Nucleus accumbens (tissue), 56 donors: Measurements from ENCODE around the gene ARL3.
"Not testable (repeated sequence)": the region's sequence is repeated elsewhere in the genome, so short reads cannot be mapped to it uniquely, and the experiment has no call there.

Source experiments
- DNase-seq, 56 donors: peaks; one replicate each; lab custom pipeline; 2025; lab: John Stamatoyannopoulos, UW

Gene ARL3

DNA sequence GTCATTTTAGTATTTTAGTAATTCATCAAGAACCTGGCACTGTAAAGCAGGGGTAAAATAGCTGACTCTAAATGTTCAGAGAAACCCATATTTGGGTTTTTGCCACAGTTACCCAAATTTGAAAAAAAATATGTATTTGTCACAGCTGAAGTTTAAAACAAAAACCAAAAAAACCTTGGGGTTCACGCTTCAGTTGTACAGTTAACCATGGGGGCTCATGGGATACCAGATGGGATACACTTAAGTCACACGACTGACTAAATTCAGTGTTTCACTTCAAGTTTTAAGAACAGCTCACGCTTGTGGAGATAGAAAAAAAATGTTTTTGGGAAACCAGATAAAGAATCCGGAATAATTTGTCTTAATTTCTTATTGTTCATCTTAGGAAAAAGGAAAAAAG is 2.1 kb downstream of the ARL3 start:
- DNase-seq = no peak

DNA sequence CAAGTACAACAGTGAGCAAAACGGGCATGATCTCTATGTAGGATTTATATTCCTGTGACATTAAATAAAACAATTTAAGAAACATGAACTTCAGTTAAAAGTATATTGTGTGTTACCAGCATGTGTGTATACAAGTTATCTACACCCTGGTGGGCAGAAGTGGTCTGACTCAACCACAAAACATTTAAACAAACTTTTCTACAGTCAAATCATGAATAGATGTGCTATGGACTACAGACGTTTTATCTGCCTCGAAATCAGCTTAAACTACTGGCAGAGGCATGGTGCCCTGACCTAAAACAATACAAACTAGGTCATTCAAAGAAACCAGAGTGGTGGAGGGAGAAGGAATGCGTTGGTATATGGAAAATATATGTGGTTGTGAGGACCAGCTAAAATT is 3.6 kb downstream of the ARL3 start:
- DNase-seq = no peak

DNA sequence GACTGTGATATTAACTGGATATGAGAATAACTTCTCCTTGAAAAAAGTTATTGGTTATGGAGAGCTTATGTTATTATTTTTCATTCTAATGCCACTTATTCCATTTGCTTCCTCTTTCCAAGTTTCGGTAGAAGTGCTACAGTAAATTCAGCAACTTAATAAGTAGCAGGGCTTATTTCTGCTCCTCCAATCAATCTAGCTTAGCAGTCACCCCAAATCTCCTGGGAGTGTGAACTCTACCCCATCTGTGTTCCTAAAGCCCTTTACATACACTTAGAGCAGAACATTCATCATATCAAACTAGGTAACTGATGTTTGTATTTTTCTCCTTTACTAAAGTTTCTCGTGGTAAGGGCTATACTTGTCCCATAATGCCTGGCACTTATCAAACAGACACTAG is 8.7 kb downstream of the ARL3 start:
- no peak for DNase-seq

DNA sequence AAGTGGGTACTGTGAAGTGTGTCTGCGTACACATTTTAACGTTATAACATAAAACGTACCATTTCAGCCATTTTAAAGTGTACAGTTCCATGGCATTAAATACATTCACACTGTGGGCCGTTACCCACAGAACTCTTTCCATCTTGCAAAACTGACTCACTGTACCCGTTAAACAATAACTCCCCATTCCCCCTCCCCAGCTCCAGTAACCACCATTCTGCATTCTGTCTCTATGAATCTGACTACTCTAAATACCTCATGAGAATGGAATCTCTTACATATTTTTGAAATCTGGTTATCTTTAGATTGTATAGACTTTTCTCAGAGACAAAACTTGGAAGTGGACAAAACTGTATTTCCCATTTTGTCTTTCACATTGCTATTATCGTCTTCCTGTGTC is 9.3 kb downstream of the ARL3 start:
- DNase-seq = no peak

DNA sequence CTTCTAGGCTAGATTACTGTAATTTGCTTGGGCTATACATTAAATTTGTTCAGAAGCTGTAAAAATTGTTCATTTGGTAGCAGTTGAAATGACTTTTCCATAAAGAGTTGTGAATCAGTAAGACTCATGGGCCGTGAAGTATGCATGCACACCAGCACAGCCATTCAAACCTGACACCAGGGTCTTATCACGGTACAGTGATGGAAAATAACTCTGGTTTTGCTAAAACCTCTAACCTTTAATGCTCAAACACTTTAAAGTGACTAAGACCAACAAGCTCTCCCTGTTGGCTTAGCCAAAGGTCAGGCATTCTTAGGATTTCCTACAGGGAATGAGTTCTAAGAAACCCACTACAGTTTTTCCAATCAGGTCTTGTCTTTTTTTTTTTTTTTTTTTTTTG is 11.5 kb downstream of the ARL3 start:
- DNase-seq = no peak

DNA sequence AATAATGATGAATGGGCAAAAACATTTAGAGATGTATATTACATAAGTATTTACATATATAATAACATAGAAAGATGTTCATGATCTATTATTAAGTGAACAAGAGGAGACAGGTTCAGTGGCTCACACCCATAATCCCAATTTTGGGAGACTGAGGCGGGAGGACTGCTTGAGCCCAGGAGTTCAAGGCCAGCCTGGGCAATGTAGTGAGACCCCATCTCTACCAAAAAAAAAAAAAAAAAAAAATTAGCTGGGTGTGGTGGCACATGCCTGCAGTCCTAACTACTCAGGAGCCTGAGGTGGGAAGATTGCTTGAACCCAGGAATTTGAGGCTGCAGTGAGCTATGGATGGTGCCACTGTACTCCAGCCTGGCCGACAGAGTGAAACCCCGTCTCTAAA is 12.4 kb downstream of the ARL3 start:
- no peak for DNase-seq

DNA sequence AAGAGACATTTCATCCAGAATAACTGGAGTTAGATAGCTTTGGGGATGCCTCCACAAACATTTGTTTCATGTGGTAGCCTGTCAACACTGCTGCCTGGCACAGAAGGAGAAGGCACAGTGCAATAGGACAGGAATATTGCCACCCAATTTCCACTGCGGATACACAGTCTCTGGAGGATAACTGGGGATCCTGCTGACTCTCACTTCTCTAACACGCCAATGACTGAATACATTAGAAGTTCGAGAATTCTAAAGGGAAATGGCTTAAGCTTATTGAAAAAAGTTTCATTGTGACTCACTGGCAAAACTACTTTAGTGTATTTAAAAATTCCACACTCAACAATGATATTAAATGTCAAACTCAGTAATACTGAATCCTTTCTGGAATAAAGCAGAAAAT is 12.9 kb downstream of the ARL3 start:
- DNase-seq = no peak

DNA sequence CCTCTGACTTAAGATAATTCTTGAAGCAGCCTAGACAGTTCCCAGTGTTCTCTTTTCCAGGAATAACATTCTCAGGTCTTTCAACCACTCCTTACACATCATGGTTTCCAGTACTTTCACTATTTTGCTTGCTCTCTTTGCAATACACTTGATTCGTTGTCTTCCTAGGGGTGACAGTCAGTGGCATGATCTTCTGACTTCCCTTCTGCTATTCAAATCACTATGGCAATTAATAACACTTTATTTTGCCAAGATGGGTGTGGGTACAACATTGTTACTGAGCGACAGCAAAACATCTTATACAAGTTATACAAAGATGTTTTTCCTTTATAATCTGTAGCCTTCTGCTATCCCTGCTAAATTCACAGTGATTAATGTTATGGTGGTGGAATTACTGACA is 15.3 kb downstream of the ARL3 start:
- no peak for DNase-seq

DNA sequence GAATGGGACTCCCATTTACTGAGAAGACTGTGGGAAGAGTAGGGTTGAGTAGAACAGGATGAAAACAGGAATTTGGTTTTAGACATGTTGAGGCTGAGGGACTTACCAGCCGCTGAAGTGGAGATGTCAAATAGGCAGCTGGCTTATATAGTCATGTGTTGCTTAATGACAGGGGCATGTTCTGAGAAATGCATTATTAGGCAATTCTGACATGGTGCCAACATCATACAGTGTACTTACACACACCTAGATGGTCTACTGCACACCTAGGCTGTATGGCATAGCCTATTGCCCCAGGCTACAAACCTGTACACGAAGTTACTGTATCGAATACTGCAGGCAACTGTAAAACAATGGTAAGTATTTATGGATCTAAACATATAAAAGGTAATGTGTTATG is 17.5 kb downstream of the ARL3 start:
- no peak for DNase-seq

DNA sequence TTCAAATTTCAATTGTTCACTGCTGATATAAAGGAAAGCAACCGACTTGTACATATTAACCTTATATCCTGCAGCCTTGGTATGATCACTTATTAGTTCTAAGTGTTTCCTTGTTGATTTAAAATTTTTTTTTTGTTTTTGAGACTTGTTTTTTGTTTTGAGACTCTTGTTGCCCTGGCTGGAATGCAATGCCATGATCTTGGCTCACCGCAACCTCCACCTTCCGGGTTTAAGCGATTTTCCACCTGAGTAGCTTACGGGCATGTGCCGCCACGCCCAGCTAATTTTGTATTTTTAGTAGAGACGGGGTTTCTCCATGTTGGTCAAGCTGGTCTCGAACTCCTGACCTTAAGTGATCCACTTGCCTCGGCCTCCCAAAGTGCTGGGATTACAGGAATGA is 18.8 kb downstream of the ARL3 start:
- DNase-seq = not testable (repeated sequence)

DNA sequence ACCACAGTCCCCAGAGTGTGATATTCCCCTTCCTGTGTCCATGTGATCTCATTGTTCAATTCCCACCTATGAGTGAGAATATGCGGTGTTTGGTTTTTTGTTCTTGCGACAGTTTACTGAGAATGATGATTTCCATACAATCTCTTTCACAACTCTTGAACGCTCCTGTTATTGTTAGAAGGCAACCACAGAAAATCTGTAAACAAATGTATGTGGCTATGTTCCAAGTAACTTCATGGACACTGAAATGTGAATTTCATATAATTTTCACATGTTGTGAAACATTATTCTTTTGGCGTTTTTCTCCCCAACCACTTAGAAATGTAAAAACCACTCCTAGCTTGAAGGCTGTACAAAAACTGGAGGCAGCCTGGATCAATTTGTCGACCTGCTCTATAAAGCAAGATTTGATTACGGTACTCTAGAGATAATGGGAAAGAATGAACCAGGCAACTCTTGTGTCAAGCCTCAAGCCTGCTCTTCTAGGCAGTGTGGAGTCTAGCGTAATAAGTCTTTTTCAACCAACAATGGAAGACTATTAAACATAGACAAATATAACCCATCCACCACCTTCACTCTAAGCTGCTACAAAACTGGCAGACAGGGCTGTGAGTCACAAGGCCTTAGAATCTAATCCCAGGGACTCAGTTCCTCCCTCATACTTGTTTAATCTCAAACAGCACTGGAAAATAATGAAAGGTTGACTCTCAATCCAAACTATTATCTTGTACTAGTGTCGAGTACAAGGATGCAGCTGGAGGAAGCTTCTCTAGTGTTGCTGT is 22.7 kb downstream of the ARL3 start:
- peak in 1 of 56 donors; percentile 13 for DNase-seq

DNA sequence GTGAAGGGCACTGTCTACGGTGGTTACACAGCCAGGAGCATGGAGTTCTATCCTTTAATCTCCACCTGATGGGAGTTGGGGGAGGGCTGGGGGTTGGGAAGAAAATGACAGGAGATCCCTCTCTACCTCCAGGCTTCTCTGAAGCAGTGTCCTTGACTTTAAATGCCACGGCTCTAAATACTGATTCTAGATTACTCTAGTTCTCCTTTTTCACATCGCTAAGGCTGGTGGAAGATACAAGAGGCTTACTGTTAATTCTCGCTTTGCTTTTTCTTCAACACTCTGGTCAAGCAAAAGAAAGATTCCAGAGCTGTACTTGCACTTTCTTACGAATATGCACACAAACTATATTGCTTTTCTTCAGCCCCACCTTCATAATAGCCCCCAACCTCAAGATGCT is 30.5 kb downstream of the ARL3 start:
- no peak for DNase-seq

DNA sequence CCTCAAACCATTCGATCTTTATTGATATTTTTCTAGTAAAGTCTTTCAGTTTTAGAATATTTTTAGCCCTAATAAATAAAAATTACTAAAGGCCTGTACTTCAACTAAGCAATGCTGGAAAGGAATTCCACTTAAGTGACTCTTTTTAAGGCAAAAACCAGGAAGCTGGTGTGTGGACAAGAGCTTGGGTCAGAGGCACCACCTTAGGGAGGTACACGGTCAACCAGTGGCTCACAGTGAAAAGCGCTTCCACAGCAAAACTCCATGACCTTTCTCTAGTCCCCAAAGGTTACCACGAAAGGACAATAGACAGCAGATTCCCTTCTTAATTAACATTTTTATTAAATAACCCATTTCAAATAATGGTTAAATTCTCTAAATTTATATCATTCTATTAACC is 31.2 kb downstream of the ARL3 start:
- DNase-seq = no peak

DNA sequence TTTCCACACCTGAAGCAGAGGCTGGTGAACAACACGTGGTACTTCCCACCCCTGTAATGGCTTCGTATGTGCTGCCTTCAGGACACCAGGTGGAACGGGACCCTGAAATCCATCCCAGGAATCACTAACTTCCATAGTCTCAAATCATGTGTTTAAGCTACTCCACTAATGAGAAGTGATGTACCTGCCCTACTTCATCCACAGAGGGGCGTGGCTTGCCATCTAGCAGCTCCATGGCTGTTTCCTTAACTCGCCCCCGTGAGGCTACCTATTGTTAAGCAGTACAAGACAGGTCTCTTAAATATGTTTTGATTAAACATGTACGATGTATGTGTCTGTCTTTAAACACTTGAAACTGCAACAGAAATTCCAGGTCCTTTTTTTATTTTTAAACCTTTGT is 31.8 kb downstream of the ARL3 start:
- peak in 5 of 56 donors; percentile 13 to 34 (median 31) for DNase-seq

DNA sequence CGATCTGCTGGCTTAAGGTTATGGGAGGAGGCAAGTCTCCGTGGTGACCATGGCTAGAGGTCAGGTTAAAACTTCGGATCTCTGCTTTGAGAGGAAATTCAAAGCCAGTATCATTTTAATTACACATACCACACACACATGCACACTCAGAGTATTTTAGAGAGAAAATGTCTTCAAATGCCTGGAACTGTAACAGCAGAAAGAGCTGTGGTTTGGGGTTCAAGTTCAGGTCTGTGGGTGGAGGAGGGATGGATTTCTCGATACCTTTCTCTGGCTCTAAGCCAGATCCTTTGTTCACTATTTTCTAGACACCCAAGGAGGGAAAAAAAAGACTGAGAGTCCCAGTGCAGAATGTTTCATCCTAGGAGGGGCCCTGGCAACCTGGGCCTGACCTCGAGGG is 32.5 kb downstream of the ARL3 start:
- no peak for DNase-seq

DNA sequence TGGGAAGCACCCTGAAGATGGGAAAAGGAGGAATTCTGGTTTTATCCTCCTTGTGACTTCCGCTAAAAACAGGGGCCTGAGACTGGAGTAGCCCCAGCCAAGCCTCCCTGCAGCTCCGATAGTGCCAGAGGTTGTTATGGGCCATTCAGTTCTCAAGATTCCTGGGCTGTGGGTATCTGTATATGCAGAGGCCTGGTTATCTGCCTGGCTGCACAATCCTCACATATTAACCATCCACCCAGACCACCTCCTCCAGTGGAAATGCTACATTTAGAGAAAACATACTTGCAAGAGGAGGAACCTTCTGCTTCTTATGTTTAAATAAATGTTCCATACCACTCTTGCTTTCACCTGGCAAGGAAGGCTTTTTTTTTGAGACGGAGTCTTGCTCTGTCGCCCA is 34.6 kb downstream of the ARL3 start:
- no peak for DNase-seq

DNA sequence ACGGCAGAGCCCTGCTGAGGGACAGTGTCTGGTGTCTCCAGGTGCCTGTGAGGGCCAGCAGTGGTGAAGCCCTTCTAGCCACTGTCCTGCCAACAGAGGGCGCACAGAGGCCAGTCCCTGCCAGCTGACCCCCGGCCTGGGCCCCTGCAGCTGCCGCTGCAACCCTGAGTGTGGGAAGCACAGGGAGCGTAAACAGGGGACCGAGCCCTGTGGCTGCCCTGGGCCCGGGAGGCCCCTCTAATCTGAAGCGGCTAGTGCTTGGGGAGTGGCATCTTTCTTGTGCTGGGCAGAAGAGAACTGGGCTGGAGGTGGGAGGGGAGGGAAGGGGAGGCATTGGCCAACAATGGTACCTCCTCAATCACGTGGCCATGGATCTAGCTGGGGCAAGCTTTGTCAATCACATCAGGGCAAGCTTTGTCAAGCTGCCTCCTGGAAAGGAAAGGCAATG is 35.3 kb downstream of the ARL3 start:
- peak in 51 of 56 donors; percentile 12 to 88 (median 72) for DNase-seq

DNA sequence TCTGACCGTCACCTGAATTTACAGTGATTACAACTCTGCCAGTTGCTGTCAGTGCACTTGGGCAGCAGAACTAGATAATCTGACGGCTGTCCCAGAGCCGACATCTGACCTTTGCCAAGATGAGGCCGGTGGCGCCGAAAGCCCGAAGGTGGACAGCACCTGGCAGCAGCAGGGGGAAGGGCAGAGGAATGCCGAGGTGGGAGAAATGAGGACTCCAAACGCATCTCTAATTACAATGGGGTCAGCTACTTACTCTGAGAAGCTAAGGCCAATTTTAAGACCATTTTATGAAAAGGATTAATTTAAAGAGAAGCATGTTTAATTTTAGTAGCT is 36.2 kb downstream of the ARL3 start:
- DNase-seq = no peak

DNA sequence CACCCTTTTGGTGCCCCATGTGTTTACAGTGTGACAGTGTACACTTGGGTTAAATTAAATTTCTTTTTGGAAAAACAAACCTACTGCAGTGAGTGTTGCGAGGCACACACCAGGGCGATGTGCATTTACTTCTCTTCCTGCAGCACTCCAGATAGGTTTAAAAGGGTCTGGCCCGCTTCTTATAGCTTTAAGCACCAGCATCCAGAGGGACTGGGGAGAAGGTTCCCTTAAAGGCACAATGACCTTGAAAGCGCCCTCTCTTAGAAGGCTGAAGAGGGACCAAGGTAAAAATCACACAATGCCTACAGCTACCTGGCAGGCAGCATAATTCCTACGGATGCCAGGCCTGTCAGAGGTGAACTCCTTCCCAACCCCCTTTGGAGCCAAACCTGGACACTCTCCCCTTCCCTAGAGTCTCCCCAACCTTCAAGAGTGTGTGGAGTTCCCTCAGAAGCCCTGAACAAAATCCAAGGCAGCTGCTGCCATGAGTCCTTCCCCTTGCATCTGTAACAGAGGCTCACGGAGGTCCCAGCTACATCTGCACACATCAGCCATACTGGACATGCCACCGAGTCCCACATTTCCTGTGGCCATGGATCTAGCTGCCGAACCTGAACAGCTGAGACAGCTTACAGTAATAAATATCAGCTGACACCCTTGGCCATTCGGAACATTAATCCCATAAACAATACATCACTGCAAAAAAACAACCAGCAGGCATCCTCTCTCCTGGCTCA is 36.7 kb downstream of the ARL3 start:
- DNase-seq = no peak

DNA sequence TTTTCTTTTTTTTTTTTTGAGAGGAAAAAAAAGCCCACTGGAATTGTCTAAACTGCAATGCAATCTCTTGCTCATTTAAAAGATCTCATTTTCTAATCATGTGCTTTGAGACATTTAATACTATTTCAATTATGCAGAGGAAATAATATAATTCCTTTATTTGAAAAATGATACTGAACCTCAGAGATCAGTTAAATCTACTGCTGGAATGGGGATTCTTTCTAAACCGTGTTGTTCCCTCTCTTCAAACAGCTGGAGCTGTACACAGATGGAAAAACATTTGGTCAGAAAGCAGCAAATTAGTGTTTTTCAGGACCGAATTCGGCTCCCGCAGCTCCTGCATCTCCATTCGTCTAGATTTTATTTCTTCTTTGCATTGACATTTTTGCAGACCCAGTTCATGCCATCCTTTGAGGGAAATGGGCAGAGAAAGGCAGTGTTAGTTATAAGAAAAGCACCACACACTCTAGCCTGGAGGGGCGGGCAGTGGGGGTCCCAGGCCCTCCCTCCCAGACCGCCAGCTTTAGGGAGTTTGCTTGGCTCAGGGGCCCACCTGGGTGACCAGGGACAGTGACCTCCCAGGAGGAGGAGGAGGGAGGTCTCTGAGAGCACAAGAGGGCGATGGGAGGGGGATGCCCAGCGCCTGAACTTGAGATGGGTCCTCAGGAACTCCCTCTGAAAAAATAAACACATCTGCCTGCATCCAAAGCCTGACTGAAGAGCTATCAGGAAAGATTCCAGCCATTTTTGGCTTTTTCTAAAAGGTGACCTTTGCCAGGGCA is 37.5 kb downstream of the ARL3 start:
- no peak for DNase-seq
